Measurements from ENCODE around the gene NTSR1.

Gene NTSR1

DNA sequence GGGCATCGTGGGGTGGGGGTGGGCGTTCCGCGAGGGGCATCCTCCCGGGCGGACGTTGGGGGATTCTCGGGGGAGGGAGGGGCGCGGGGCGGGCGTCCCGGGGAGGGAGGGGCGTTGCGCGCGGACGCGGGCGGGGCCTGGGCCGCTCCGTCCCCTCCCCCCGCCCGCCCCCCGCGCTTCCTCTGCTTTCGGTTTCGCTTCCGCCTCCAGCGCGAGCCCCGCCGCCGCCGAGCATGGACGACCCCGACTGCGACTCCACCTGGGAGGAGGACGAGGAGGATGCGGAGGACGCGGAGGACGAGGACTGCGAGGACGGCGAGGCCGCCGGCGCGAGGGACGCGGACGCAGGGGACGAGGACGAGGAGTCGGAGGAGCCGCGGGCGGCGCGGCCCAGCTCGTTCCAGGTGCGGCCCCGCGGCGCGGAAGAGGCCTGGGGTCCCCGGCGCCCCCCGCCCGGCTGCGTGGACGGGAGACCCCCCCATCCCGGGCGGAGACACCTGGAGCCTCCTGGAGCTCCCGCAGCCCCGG, 96.1 kb downstream of the NTSR1 start, which contains the start of gene OGFR:
OGFR (plus strand) TSS at position 209 of the 528 bp plus-strand sequence; CDS start at position 234, 25 bp downstream.
- Histone ChIP-seq H3K36me3 (peaks cover 48% of the 10 kb centered on the region), H3K27me3 (ENCODE audit: insufficient read depth, low read depth, severe bottlenecking) (no peaks in the 10 kb centered on the region), H3K4me3 (ENCODE audit: low read depth, low read length) (peak within 1 kb of the TSS; percentile 62), H3K27ac (peak within 1 kb of the TSS; percentile 73), H3K9me3 (ENCODE audit: severe bottlenecking) (no peaks in the 10 kb centered on the region)
- TF ChIP-seq, protein P1, sequence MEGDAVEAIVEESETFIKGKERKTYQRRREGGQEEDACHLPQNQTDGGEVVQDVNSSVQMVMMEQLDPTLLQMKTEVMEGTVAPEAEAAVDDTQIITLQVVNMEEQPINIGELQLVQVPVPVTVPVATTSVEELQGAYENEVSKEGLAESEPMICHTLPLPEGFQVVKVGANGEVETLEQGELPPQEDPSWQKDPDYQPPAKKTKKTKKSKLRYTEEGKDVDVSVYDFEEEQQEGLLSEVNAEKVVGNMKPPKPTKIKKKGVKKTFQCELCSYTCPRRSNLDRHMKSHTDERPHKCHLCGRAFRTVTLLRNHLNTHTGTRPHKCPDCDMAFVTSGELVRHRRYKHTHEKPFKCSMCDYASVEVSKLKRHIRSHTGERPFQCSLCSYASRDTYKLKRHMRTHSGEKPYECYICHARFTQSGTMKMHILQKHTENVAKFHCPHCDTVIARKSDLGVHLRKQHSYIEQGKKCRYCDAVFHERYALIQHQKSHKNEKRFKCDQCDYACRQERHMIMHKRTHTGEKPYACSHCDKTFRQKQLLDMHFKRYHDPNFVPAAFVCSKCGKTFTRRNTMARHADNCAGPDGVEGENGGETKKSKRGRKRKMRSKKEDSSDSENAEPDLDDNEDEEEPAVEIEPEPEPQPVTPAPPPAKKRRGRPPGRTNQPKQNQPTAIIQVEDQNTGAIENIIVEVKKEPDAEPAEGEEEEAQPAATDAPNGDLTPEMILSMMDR (IDR thresholded peaks at IDR 0.05; ENCODE audit: low read depth, low read length) = no peak
- DNase-seq = peak; percentile 60

DNA sequence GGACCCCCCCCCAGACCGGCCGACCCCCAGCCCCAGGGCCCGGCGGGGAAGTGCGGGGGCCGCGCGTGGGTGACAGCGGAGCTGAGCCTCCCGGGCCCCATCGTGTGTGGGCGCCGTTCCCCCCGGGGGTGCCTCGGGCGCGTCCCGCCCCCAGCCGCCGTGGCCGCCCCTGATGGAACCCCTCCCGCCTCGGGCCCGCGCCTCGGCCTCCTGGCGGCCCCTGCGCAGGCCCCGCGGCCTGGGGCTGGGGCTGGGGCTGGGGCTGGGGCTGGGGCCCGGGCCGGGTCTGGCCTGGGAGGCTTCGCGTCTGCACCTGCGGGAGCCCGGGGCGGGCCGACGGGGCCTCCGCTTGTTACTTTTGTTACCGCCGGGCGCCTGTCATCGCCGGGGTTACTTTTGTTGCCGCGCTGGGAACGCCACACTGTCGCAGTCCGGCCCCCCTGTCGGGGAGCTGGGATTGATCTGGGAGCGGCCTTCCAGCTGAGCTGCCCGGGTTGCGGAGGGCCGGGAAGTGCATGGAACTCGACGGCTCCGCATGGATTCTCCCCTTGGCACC, 96.6 kb downstream of the NTSR1 start:
- Histone ChIP-seq H3K4me3 (ENCODE audit: low read depth, low read length) (peak overlapping the region; percentile 62), H3K27me3 (ENCODE audit: insufficient read depth, low read depth, severe bottlenecking) (no peaks in the 10 kb centered on the region), H3K36me3 (peaks cover 48% of the 10 kb centered on the region), H3K9me3 (ENCODE audit: severe bottlenecking) (no peaks in the 10 kb centered on the region), H3K27ac (peak overlapping the region; percentile 73)
- no peak for DNase-seq
- TF ChIP-seq, protein P1 (IDR thresholded peaks at IDR 0.05; ENCODE audit: low read depth, low read length) = no peak

DNA sequence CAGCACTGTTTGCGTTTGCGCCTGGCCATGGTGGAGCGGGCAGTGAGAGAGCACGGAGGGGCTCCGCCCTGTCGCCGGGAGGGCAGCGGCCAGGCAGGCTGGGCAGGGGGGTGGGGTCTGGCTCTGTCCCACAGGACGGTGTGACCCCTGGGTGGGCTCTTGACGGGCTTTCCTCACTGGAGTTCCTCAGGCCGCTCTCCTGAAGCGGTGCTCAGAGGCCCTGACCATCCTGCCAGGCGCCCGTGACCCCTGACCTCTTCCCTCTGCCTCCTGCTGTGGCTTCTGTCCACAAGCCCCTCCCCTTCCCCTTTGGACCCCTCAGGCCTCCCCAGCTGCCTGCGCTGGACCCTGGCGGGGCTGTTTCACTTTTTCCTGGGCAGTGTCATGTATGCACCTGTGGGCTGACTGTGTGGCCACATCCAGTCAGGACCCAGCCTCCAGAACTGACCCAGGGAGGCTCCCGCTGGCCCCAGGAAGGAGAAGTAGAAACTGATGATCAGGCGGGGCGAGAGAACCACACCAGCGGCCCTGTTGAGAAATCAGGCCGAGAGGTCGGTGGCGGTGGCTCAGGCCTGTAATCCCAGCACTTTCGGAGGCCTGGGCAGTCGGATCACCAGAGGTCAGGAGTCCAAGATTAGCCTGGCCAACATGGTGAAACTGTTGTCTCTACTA, 97.2 kb downstream of the NTSR1 start:
- DNase-seq = no peak
- H3K4me3 ChIP-seq (ENCODE audit: low read depth, low read length) = peak overlapping the region; percentile 62
- no peaks in the 10 kb centered on the region for H3K27me3 ChIP-seq (ENCODE audit: insufficient read depth, low read depth, severe bottlenecking)
- TF ChIP-seq, protein P1 (IDR thresholded peaks at IDR 0.05; ENCODE audit: low read depth, low read length) = no peak
- peaks cover 48% of the 10 kb centered on the region for H3K36me3 ChIP-seq
- H3K27ac ChIP-seq = peak overlapping the region; percentile 21
- H3K9me3 ChIP-seq (ENCODE audit: severe bottlenecking) = no peaks in the 10 kb centered on the region

DNA sequence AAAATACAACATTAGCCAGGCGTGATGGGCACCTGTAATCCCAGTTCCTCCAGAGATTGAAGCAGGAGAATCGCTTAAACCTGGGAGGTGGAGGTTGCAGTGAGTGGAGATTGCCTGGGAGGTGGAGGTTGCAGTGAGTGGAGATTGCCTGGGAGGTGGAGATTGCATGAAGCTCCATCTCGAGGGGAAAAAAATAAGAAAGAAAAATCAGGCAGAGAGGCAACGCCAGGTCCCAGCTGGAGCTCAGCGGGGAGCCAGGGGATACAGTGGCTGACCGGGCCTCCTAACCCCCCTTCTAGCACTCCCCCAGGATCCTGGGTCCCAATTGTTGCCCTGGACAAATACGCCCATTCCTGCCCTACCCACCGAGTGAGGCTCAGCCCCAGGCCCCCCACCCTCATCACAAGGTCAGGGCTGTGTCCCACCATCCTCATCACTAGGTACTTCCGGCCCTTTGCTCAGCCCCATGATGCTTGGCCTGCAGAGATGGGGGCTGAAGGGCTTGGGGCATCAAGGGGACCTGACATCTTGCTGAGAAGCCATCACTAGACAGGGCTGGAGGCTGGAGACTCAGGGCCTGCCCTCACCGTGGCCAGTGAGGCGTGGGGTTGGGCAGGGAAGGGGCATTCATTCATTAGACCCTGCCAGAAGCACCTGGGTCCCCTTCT, 97.9 kb downstream of the NTSR1 start:
- peak overlapping the region; percentile 21 for H3K27ac ChIP-seq
- H3K27me3 ChIP-seq (ENCODE audit: insufficient read depth, low read depth, severe bottlenecking) = no peaks in the 10 kb centered on the region
- TF ChIP-seq, protein P1 (IDR thresholded peaks at IDR 0.05; ENCODE audit: low read depth, low read length) = no peak
- no peak for DNase-seq
- H3K9me3 ChIP-seq (ENCODE audit: severe bottlenecking) = no peaks in the 10 kb centered on the region
- peaks cover 49% of the 10 kb centered on the region for H3K36me3 ChIP-seq
- no peak overlapping the region; the same call in 1 of the 2 replicates for H3K4me3 ChIP-seq (ENCODE audit: low read depth, low read length)

GRCh38 chr20:62807444-62808210, 99.0 kb downstream of the NTSR1 start:
- Histone ChIP-seq H3K36me3 (peaks cover 58% of the 10 kb centered on the region), H3K4me3 (ENCODE audit: low read depth, low read length) (no peak overlapping the region), H3K27ac (no peak overlapping the region), H3K27me3 (ENCODE audit: insufficient read depth, low read depth, severe bottlenecking) (no peaks in the 10 kb centered on the region), H3K9me3 (ENCODE audit: severe bottlenecking) (no peaks in the 10 kb centered on the region)
- TF ChIP-seq, protein P1 (IDR thresholded peaks at IDR 0.05; ENCODE audit: low read depth, low read length) = no peak
- no peak for DNase-seq
